ENCODE data around the gene ZW10. TPM values are rescaled to one million over a fixed set of nuclear protein-coding genes. Genes with fewer than 3 reads are reported as not detected.
A peak's percentile ranks its signal among the peaks of the same experiment; 100 is the strongest.

ZW10 gene, protein sequence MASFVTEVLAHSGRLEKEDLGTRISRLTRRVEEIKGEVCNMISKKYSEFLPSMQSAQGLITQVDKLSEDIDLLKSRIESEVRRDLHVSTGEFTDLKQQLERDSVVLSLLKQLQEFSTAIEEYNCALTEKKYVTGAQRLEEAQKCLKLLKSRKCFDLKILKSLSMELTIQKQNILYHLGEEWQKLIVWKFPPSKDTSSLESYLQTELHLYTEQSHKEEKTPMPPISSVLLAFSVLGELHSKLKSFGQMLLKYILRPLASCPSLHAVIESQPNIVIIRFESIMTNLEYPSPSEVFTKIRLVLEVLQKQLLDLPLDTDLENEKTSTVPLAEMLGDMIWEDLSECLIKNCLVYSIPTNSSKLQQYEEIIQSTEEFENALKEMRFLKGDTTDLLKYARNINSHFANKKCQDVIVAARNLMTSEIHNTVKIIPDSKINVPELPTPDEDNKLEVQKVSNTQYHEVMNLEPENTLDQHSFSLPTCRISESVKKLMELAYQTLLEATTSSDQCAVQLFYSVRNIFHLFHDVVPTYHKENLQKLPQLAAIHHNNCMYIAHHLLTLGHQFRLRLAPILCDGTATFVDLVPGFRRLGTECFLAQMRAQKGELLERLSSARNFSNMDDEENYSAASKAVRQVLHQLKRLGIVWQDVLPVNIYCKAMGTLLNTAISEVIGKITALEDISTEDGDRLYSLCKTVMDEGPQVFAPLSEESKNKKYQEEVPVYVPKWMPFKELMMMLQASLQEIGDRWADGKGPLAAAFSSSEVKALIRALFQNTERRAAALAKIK
- 17.7 and 20.6 TPM in 2 replicates for total RNA-seq

DNA sequence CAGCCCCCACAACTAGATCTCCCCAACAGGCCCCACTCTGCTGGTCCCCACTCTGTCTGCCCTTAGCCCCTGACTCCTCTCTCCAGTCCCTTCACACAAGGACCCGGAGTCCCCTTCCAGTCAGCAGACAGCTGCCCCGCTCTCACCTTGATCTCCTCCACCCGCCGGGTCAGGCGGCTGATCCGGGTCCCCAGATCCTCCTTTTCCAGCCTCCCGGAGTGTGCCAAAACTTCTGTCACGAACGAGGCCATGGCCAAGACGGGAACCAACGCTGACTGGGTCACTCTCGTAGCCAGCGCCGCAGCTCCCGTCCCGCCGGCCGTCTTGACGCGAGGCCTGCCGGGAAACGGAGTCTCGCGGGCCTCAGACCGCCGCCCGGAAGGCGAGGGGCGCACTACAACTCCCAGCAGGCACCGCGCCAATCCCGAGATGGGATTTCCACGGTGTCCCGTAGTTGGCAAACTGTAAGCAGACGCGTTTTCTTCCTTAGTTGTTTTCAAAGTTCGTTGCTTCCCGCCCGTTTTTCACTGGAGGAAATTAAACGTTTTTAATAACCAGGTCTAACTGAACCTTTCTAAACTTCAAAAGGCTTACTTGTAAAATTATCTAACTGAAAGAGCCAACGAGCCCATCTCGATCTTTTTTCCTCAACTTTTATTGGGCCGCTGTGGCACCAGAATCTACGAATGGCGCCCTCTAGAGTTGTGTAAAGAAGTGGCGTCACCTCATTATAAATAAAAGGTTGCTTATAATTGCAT, at the start of gene ZW10:
TSS of gene ZW10 (minus strand) at position 277 of the 758 bp plus-strand sequence. CDS start at position 251, 26 bp downstream.
- Histone ChIP-seq H3K79me2 (ENCODE audit: insufficient read depth, low read length) (peaks cover 40% of the 10 kb centered on the region), H3K4me1 (ENCODE audit: insufficient read depth, low read length) (peaks cover 17% of the 10 kb centered on the region), H3K27ac (ENCODE audit: low read depth, low read length) (peak within 1 kb of the TSS; percentile 92), H3K4me3 (ENCODE audit: insufficient read depth, low read length) (peak within 1 kb of the TSS; percentile 99), H3K9me3 (ENCODE audit: low read depth, low read length) (no peaks in the 10 kb centered on the region), H4K20me1 (ENCODE audit: insufficient read depth, low read length) (no peaks in the 10 kb centered on the region), H3K4me2 (ENCODE audit: insufficient read depth, low read length) (peak within 1 kb of the TSS; percentile 92), H2AFZ (ENCODE audit: low read length) (peak within 1 kb of the TSS; percentile 99), H3K36me3 (ENCODE audit: insufficient read depth, low read length) (peaks cover 6% of the 10 kb centered on the region), H3K27me3 (ENCODE audit: insufficient read depth, low read length) (peaks cover 5% of the 10 kb centered on the region)
- DNase-seq (ENCODE audit: insufficient read length, low spot score, missing footprints), result peak; percentile 96
- TF ChIP-seq, protein P1, sequence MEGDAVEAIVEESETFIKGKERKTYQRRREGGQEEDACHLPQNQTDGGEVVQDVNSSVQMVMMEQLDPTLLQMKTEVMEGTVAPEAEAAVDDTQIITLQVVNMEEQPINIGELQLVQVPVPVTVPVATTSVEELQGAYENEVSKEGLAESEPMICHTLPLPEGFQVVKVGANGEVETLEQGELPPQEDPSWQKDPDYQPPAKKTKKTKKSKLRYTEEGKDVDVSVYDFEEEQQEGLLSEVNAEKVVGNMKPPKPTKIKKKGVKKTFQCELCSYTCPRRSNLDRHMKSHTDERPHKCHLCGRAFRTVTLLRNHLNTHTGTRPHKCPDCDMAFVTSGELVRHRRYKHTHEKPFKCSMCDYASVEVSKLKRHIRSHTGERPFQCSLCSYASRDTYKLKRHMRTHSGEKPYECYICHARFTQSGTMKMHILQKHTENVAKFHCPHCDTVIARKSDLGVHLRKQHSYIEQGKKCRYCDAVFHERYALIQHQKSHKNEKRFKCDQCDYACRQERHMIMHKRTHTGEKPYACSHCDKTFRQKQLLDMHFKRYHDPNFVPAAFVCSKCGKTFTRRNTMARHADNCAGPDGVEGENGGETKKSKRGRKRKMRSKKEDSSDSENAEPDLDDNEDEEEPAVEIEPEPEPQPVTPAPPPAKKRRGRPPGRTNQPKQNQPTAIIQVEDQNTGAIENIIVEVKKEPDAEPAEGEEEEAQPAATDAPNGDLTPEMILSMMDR (IDR thresholded peaks at IDR 0.05; ENCODE audit: extremely low read depth, low read depth, low read length), result peak; percentile 96

DNA sequence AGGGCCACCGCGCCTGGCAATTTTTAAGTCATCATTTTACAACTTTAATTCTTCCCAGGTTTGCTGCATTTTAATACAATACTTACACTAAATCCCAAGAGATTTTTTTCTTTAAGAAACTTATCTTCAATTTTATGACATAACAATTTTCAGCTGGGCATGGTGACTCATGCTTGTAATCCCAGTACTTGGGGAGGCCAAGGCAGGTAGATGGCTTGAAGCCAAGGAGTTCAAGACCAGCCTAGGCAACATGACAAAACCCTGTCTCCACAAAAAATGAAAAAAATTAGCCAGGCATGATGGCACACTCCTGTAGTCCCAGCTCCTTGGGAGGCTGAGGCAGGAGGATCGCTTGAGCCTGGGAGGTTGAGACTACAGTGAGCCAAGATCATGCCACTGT, 44.9 kb upstream of the ZW10 start:
- Histone ChIP-seq H3K79me2 (ENCODE audit: insufficient read depth, low read length) (no peaks in the 10 kb centered on the region), H3K27me3 (ENCODE audit: insufficient read depth, low read length) (no peaks in the 10 kb centered on the region), H2AFZ (ENCODE audit: low read length) (no peak overlapping the region), H3K27ac (ENCODE audit: low read depth, low read length) (no peak overlapping the region), H3K9me3 (ENCODE audit: low read depth, low read length) (no peaks in the 10 kb centered on the region), H3K4me2 (ENCODE audit: insufficient read depth, low read length) (no peak overlapping the region), H3K4me3 (ENCODE audit: insufficient read depth, low read length) (no peak overlapping the region), H4K20me1 (ENCODE audit: insufficient read depth, low read length) (no peaks in the 10 kb centered on the region), H3K4me1 (ENCODE audit: insufficient read depth, low read length) (no peaks in the 10 kb centered on the region), H3K36me3 (ENCODE audit: insufficient read depth, low read length) (no peaks in the 10 kb centered on the region)
- TF ChIP-seq, protein P1 (IDR thresholded peaks at IDR 0.05; ENCODE audit: extremely low read depth, low read depth, low read length), result no peak
- no peak for DNase-seq (ENCODE audit: insufficient read length, low spot score, missing footprints)

DNA sequence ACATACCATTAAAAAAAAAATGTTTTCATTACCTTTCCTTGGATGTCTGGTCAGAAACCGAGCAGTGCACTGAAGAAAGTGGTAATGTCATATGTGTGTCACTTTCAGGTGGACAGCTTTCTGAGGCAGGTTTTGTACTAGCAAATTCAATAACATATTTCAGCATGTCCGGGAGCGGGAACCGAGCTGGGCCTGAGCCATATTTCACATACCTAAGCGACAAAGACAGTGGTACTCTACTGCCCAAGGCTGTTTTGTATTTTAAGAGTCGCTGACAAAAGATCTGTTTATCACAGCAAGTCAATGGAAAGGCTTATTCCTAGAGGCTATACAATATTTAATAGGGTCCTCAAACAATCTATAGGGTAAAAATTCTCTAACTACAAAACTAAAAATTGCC, 44.1 kb upstream of the ZW10 start:
- no peaks in the 10 kb centered on the region for H3K27me3 ChIP-seq (ENCODE audit: insufficient read depth, low read length)
- H4K20me1 ChIP-seq (ENCODE audit: insufficient read depth, low read length), result no peaks in the 10 kb centered on the region
- no peak overlapping the region for H3K27ac ChIP-seq (ENCODE audit: low read depth, low read length)
- TF ChIP-seq, protein P1 (IDR thresholded peaks at IDR 0.05; ENCODE audit: extremely low read depth, low read depth, low read length), result no peak
- no peak overlapping the region for H2AFZ ChIP-seq (ENCODE audit: low read length)
- no peaks in the 10 kb centered on the region for H3K79me2 ChIP-seq (ENCODE audit: insufficient read depth, low read length)
- H3K4me1 ChIP-seq (ENCODE audit: insufficient read depth, low read length), result no peaks in the 10 kb centered on the region
- H3K4me2 ChIP-seq (ENCODE audit: insufficient read depth, low read length), result no peak overlapping the region
- no peak for DNase-seq (ENCODE audit: insufficient read length, low spot score, missing footprints)
- no peak overlapping the region for H3K4me3 ChIP-seq (ENCODE audit: insufficient read depth, low read length)
- peaks cover 3% of the 10 kb centered on the region for H3K36me3 ChIP-seq (ENCODE audit: insufficient read depth, low read length)
- no peaks in the 10 kb centered on the region for H3K9me3 ChIP-seq (ENCODE audit: low read depth, low read length)
